Choroid plexus epithelial cell (primary cell): ENCODE data around the gene SLC29A4.

ENCODE experiments used
- DNase-seq: peaks from one replicate; pipeline ENCODE4 v3.0.0-alpha.2; 2010; ENCODE audit warnings: low read depth
- H3K4me3 ChIP-seq: 2 replicates; pipeline ENCODE4 v1.5.1; 2011; ENCODE audit warnings: low read depth, mild to moderate bottlenecking, control low read depth, low read length, moderate library complexity
- CTCF ChIP-seq: conservative IDR thresholded peaks from 2 replicates; pipeline ENCODE4 v1.5.1; 2011; ENCODE audit warnings: low read depth, mild to moderate bottlenecking, control low read depth, inconsistent platforms, low read length, moderate library complexity

Gene SLC29A4

GRCh38 chr7:5324961-5325360 lies 42.2 kb downstream of the SLC29A4 start:
- no peak for TF ChIP-seq CTCF
- DNase-seq, result no peak
- H3K4me3 ChIP-seq, result no peak overlapping the region

- no peak for TF ChIP-seq CTCF
- no peak for DNase-seq
- H3K4me3 ChIP-seq, result no peak overlapping the region
These were observed 47.5 kb downstream of the SLC29A4 start for GRCh38 chr7:5330288-5330687.

DNA sequence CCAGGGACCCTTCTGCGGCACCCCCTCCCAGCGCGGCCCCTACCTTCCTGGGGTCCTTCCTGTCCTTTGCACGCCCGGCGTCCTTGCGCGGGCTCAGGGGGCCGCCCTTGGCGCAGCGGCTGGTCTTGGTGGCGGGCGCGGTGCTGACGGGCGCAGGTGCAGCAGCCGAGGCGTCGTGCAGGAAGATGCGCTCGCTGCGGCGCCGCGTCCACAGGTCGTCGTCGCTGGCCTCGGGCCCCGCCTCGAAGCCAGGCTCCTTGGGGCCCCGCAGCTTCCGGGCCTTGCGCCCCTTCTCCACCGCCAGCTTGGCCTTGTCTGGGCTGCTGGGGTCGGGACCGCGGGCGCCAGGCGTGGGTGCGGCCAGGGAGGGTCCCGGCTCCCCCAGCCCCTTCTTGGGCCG lies 49.8 kb downstream of the SLC29A4 start:
- H3K4me3 ChIP-seq, result no peak overlapping the region
- no peak for TF ChIP-seq CTCF
- no peak for DNase-seq

DNA sequence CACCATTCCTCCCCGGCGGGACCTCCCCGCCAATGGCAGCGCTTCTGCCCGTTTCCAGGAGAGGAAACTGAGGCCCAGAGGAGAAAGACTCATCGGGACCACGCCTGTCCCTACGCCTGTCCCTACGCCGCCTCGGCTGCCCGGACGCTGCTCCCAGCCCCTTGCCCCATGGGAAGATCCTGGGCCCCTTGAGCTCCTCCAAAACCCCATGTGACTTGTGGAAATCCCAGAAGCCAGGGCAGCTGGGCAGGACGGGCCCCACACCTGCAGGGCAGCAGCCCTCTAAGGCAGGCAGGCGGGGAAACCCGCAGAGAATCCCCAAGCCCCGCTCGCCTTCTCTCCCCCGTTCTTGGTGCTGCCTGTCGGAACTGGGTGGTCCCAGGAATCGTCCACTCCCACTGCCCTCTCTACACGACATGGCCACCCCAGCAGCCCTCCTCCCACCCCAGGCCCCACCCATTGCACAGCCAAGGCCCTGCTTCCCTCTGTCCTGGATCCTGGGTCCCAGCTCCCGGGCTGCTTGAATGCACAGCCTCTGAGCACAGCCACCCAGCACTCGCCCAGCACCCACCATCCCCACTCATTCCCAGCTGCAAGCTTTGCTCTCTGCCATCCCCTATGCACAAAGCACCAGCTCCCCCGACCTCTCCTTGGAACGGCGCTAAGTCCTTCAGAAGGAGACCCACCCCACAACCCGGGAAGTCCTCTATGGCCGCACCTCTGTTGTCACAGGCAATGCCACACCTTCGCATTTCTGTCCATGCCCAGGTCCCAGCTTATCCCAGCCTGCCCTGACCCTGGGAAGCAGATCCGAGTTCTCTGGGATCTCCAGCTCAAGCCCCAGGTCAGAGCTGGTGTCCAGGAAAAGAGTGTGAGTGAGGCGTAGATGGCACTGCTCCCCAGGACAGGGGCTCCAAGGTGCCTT lies 50.6 kb downstream of the SLC29A4 start:
- no peak overlapping the region for H3K4me3 ChIP-seq
- DNase-seq, result no peak
- TF ChIP-seq CTCF, result no peak

DNA sequence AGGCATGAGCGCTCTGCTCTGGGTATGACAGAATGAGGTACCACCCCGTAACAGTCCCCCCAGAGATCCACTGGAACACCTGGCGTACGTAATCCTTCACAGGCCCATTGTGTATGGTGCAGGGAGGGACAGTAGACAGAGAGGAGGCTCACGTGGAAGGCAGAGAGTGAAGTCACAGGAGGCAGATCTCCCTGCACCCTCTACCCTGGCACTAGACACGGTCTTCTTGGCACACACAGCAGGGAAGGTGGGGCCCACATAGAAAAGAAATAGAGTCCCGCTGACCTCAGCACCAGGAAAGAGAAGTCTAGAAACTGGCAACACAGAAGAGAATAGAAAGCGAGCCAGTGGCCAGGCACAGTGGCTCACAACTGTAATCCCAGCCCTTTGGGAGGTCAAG lies 51.9 kb downstream of the SLC29A4 start:
- H3K4me3 ChIP-seq, result no peak overlapping the region
- no peak for DNase-seq
- TF ChIP-seq CTCF, result no peak

DNA sequence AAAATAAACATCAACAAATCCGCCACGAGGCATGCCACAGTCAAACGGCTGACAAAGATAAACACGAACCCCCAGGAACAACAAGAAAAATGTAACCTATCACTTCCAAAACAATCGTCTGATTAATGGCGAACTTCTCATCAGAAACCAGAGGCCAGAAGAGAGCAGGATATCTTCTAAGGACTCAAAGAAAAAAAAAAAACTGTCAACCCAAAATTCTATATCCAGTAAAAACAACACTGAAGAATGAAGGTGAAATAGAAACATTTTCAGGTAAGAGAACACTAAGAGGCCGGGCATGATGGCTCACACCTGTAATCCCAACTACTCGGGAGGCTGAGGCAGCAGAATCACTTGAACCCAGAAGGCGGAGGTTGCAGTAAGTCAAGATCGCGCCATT lies 54.3 kb downstream of the SLC29A4 start:
- no peak for TF ChIP-seq CTCF
- no peak overlapping the region for H3K4me3 ChIP-seq
- DNase-seq, result no peak

GRCh38 chr7:5339955-5340354 lies 57.2 kb downstream of the SLC29A4 start:
- DNase-seq, result no peak
- no peak overlapping the region for H3K4me3 ChIP-seq
- TF ChIP-seq CTCF, result no peak
